H9 (cell line): ENCODE measurements around the gene PI4KB. TPM values are rescaled to one million over a fixed set of nuclear protein-coding genes. Genes with fewer than 3 reads are reported as not detected.

Source experiments
- DNase-seq: peaks from one replicate; pipeline ENCODE4 v3.0.0-alpha.2; 2017
- H2AFZ ChIP-seq: one replicate; pipeline ENCODE4 v1.6.1; 2013; ENCODE audit warnings: mild to moderate bottlenecking, low read length, control low read depth, moderate library complexity
- H2AK5ac ChIP-seq: 2 replicates; pipeline ENCODE4 v1.6.1; 2013; ENCODE audit warnings: low read length, control low read depth, mixed read lengths; ENCODE audit not compliant: insufficient read length
- H2BK120ac ChIP-seq: one replicate; pipeline ENCODE4 v1.6.1; 2013; ENCODE audit warnings: low read depth, mild to moderate bottlenecking, low read length, control low read depth, inconsistent platforms; ENCODE audit not compliant: poor library complexity, severe bottlenecking
- H2BK12ac ChIP-seq: 2 replicates; pipeline ENCODE4 v1.6.1; 2013; ENCODE audit warnings: low read length, control low read depth, mixed read lengths, low read depth; ENCODE audit not compliant: insufficient read length
- H2BK15ac ChIP-seq: 2 replicates; pipeline ENCODE4 v1.6.1; 2013; ENCODE audit warnings: low read depth, low read length, control low read depth
- H2BK20ac ChIP-seq: one replicate; pipeline ENCODE4 v1.6.1; 2013; ENCODE audit warnings: low read depth, mild to moderate bottlenecking, low read length, control low read depth, inconsistent platforms; ENCODE audit not compliant: poor library complexity, severe bottlenecking
- H2BK5ac ChIP-seq: 2 replicates; pipeline ENCODE4 v1.6.1; 2013; ENCODE audit warnings: low read length, control low read depth, mixed read lengths; ENCODE audit not compliant: insufficient read length
- H3K14ac ChIP-seq: 2 replicates; pipeline ENCODE4 v1.6.1; 2013; ENCODE audit warnings: low read length, control low read depth; ENCODE audit not compliant: insufficient read depth
- H3K18ac ChIP-seq: 2 replicates; pipeline ENCODE4 v1.6.1; 2013; ENCODE audit warnings: low read depth, mild to moderate bottlenecking, mixed read lengths, low read length, control low read depth; ENCODE audit not compliant: insufficient read length
- H3K23ac ChIP-seq: 2 replicates; pipeline ENCODE4 v1.6.1; 2013; ENCODE audit warnings: low read length, control low read depth, mixed read lengths, low read depth; ENCODE audit not compliant: insufficient read length
- H3K23me2 ChIP-seq: 2 replicates; pipeline ENCODE4 v1.6.1; 2013; ENCODE audit warnings: low read depth, mild to moderate bottlenecking, mixed read lengths, low read length, control low read depth; ENCODE audit not compliant: insufficient read length, poor library complexity, severe bottlenecking
- H3K27ac ChIP-seq: 2 replicates; pipeline ENCODE4 v1.5.1; 2013; ENCODE audit warnings: low read length, control low read depth, mixed read lengths, low read depth; ENCODE audit not compliant: insufficient read length
- H3K27me3 ChIP-seq: 2 replicates; pipeline ENCODE4 v1.6.1; 2013; ENCODE audit warnings: low read length, control low read depth, inconsistent platforms; ENCODE audit not compliant: insufficient read depth
- H3K4ac ChIP-seq: 2 replicates; pipeline ENCODE4 v1.6.1; 2013; ENCODE audit warnings: low read depth, mild to moderate bottlenecking, control low read depth, inconsistent platforms, low read length, moderate library complexity
- H3K4me1 ChIP-seq: 2 replicates; pipeline ENCODE4 v1.6.1; 2013; ENCODE audit warnings: low read length, control low read depth, inconsistent platforms; ENCODE audit not compliant: insufficient read depth
- H3K4me2 ChIP-seq: 2 replicates; pipeline ENCODE4 v1.6.1; 2013; ENCODE audit warnings: low read length, control low read depth, mixed read lengths; ENCODE audit not compliant: insufficient read length, insufficient read depth
- H3K56ac ChIP-seq: 2 replicates; pipeline ENCODE4 v1.6.1; 2013; ENCODE audit warnings: low read depth, mild to moderate bottlenecking, mixed read lengths, low read length, control low read depth; ENCODE audit not compliant: insufficient read length
- H3K79me1 ChIP-seq: 2 replicates; pipeline ENCODE4 v1.6.1; 2013; ENCODE audit warnings: low read depth, mild to moderate bottlenecking, moderate library complexity, low read length, control low read depth, inconsistent platforms; ENCODE audit not compliant: insufficient read depth, poor library complexity, severe bottlenecking
- H3K79me2 ChIP-seq: 2 replicates; pipeline ENCODE4 v1.6.1; 2013; ENCODE audit warnings: low read length, control low read depth, inconsistent platforms; ENCODE audit not compliant: insufficient read depth
- H3K9ac ChIP-seq: 2 replicates; pipeline ENCODE4 v1.6.1; 2013; ENCODE audit warnings: low read length, control low read depth, mixed read lengths; ENCODE audit not compliant: insufficient read length; ENCODE audit errors: extremely low read depth
- H3K9me3 ChIP-seq: one replicate; pipeline ENCODE4 v1.6.1; 2013; ENCODE audit warnings: low read depth, low read length, inconsistent platforms; ENCODE audit not compliant: control insufficient read depth
- H3T11ph ChIP-seq: one replicate; pipeline ENCODE4 v1.6.1; 2013; ENCODE audit warnings: mild to moderate bottlenecking, low read length, control low read depth, inconsistent platforms
- H4K20me1 ChIP-seq: one replicate; pipeline ENCODE4 v1.6.1; 2013; ENCODE audit not compliant: control insufficient read depth, insufficient read length, insufficient read depth
- H4K5ac ChIP-seq: 2 replicates; pipeline ENCODE4 v1.6.1; 2013; ENCODE audit warnings: low read depth, mild to moderate bottlenecking, mixed read lengths, low read length, control low read depth; ENCODE audit not compliant: insufficient read length
- H4K8ac ChIP-seq: replicated peaks from 2 replicates; pipeline ENCODE4 v1.6.1; 2013; ENCODE audit warnings: low read length, control low read depth, mixed read lengths, low read depth; ENCODE audit not compliant: insufficient read length
- H4K91ac ChIP-seq: 2 replicates; pipeline ENCODE4 v1.6.1; 2013; ENCODE audit warnings: low read depth, mild to moderate bottlenecking, moderate library complexity, mixed read lengths, low read length, control low read depth; ENCODE audit not compliant: insufficient read length
- H3K27ac Mint-ChIP-seq, 3 experiments: 2 replicates in 2 of 3; 3 replicates in 1 of 3; pipeline ENCODE4 v1.8.0; 2020 to 2021; ENCODE audit warnings: mixed read lengths in 3 of 3, mild to moderate bottlenecking in 1 of 3, moderate library complexity in 1 of 3
- H3K27me3 Mint-ChIP-seq: 2 replicates; pipeline ENCODE4 v1.8.0; 2021; ENCODE audit warnings: low read depth, mild to moderate bottlenecking, moderate library complexity, mixed read lengths
- H3K36me3 Mint-ChIP-seq, 3 experiments: 2 replicates in 2 of 3; 3 replicates in 1 of 3; pipeline ENCODE4 v1.8.0; 2020 to 2021; ENCODE audit warnings: low read depth in 3 of 3, mixed read lengths in 3 of 3; ENCODE audit not compliant: insufficient read depth in 1 of 3
- H3K4me1 Mint-ChIP-seq, 2 experiments: 2 replicates each; pipeline ENCODE4 v1.8.0; 2020; ENCODE audit warnings: mixed read lengths in 2 of 2
- H3K4me3 Mint-ChIP-seq, 2 experiments: 2 replicates in 1 of 2; 3 replicates in 1 of 2; pipeline ENCODE4 v1.8.0; 2020 to 2021; ENCODE audit warnings: mild to moderate bottlenecking in 2 of 2, mixed read lengths in 2 of 2, moderate library complexity in 1 of 2
- H3K9me3 Mint-ChIP-seq, 2 experiments: 2 replicates in 1 of 2; 3 replicates in 1 of 2; pipeline ENCODE4 v1.8.0; 2020; ENCODE audit warnings: mild to moderate bottlenecking in 2 of 2, mixed read lengths in 2 of 2, moderate library complexity in 1 of 2
- CTCF ChIP-seq: fragments of 200-600 bp; sonication (generic); conservative IDR thresholded peaks from 3 replicates; pipeline ENCODE4 v1.8.0; 2021; ENCODE audit warnings: antibody characterized with exemption, mild to moderate bottlenecking
- WGBS: extraction: QIAGEN DNeasy Blood & Tissue Kit; methylation state at CpG from one replicate; pipeline ENCODE4 v1.1.7; 2013; ENCODE audit warnings: missing lambda C conversion rate, low lambda C conversion rate, mixed read lengths; ENCODE audit not compliant: insufficient read length; ENCODE audit errors: extremely low coverage; 5-methylcytosine and 5-hydroxymethylcytosine counted together
- total RNA-seq: library from RNA; stranded (reverse); gene quantifications from 2 replicates; pipeline ENCODE4 v1.2.1, GENCODE V29; 2021

PI4KB gene
- total RNA-seq, 1 experiment from 2014 or later: 39.1 TPM

- Histone ChIP-seq H3K18ac (no peak overlapping the region), H3K27me3 (no peaks in the 10 kb centered on the region), H3K23ac (no peak overlapping the region), H3T11ph (no peak overlapping the region), H2AFZ (no peak overlapping the region), H4K20me1 (no peaks in the 10 kb centered on the region), H3K79me2 (no peaks in the 10 kb centered on the region), H3K9ac (no peak overlapping the region), H2AK5ac (no peak overlapping the region), H2BK20ac (no peak overlapping the region), H2BK5ac (no peak overlapping the region), H3K4ac (no peak overlapping the region), H2BK12ac (no peak overlapping the region), H3K56ac (no peak overlapping the region), H3K4me2 (no peak overlapping the region), H2BK120ac (no peak overlapping the region), H3K9me3 (no peaks in the 10 kb centered on the region), H4K91ac (no peak overlapping the region), H4K8ac (no peak overlapping the region), H3K4me1 (no peaks in the 10 kb centered on the region), H2BK15ac (no peak overlapping the region), H3K79me1 (no peaks in the 10 kb centered on the region), H3K14ac (no peak overlapping the region), H4K5ac (no peak overlapping the region), H3K23me2 (no peaks in the 10 kb centered on the region), H3K27ac (no peak overlapping the region)
- no peaks in the 10 kb centered on the region for H3K9me3 Mint-ChIP-seq
- no CpG with 5 or more reads among the region's 3 CpGs for WGBS
- no peak for TF ChIP-seq CTCF
- H3K27ac Mint-ChIP-seq: no peak overlapping the region
- DNase-seq: no peak
- H3K36me3 Mint-ChIP-seq: peaks cover 8 to 50% (median 35%) of the 10 kb centered on the region in 3 experiments
- no peaks in the 10 kb centered on the region for H3K27me3 Mint-ChIP-seq
- H3K4me1 Mint-ChIP-seq: no peaks in the 10 kb centered on the region
- H3K4me3 Mint-ChIP-seq: no peak overlapping the region
Measured at GRCh38 chr1:151318975-151319374, 8.2 kb downstream of the PI4KB start.
